Measurements from ENCODE around the gene NOTUM.
"Not testable (repeated sequence)": the region's sequence is repeated elsewhere in the genome, so short reads cannot be mapped to it uniquely, and the experiment has no call there.

- TF ChIP-seq CTCF (IDR thresholded peaks at IDR 0.05); POLR2AphosphoS5 (IDR thresholded peaks at IDR 0.05; ENCODE audit: insufficient read depth in 1 of 2, low read depth in 1 of 2); POLR2A (IDR thresholded peaks at IDR 0.05): not testable (repeated sequence)
Measured at GRCh38 chr17:81981511-81981910, 20.5 kb upstream of the NOTUM start.
